ENCODE results near the gene NUP35. TPM values are rescaled to one million over a fixed set of nuclear protein-coding genes. Genes with fewer than 3 reads are reported as not detected.

Gene NUP35
- total and polyA plus RNA-seq, 2 experiments from 2014 or later, result 12.1 to 19.7 TPM

DNA sequence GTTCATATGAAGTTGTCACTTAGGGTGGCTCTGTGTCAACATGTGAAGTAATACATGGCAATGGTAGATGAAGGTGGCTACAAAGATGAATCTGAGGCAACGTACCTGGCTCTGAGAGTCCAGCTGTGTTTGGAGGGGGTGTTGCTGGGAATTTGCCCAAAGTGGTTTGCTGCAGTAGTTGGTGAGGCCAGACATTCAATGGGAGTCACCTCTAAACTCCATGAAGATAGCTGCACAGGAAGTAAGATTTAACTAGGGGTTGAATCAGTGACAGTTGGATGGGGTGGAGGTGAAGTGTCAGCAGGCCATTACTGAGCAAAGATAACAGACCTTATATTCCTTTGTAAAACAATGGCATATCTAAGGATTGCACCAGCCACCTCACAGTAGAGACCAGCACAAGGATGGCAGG lies 71.8 kb downstream of the NUP35 start:
- Histone ChIP-seq H3K36me3 (no peaks in the 10 kb centered on the region), H3K4me1 (ENCODE audit: low read depth) (peaks cover 6% of the 10 kb centered on the region), H3K4me3 (no peak overlapping the region), H3K27me3 (no peaks in the 10 kb centered on the region), H3K27ac (no peak overlapping the region), H3K9me3 (ENCODE audit: low read depth) (no peaks in the 10 kb centered on the region)
- TF ChIP-seq CTCF (IDR thresholded peaks at IDR 0.05; ENCODE audit: low read depth, low read length), result no peak
- no peak for DNase-seq (ENCODE audit: low read depth in 1 of 2, low spot score in 1 of 2)

GRCh38 chr2:183204397-183204796 lies 80.2 kb downstream of the NUP35 start:
- no peaks in the 10 kb centered on the region for H3K36me3 ChIP-seq
- H3K4me1 ChIP-seq (ENCODE audit: low read depth), result peaks cover 7% of the 10 kb centered on the region
- no peaks in the 10 kb centered on the region for H3K27me3 ChIP-seq
- no peak for TF ChIP-seq CTCF (IDR thresholded peaks at IDR 0.05; ENCODE audit: low read depth, low read length)
- no peak overlapping the region for H3K4me3 ChIP-seq
- no peaks in the 10 kb centered on the region for H3K9me3 ChIP-seq (ENCODE audit: low read depth)
- no peak overlapping the region for H3K27ac ChIP-seq
- no peak for DNase-seq (ENCODE audit: low read depth in 1 of 2, low spot score in 1 of 2)

- peaks cover 7% of the 10 kb centered on the region for H3K4me1 ChIP-seq (ENCODE audit: low read depth)
- H3K4me3 ChIP-seq, result no peak overlapping the region
- H3K27ac ChIP-seq, result peak overlapping the region; percentile 49
- H3K36me3 ChIP-seq, result no peaks in the 10 kb centered on the region
- TF ChIP-seq CTCF (IDR thresholded peaks at IDR 0.05; ENCODE audit: low read depth, low read length), result no peak
- DNase-seq (ENCODE audit: low read depth in 1 of 2, low spot score in 1 of 2), result peak; percentile 57 to 72
- no peaks in the 10 kb centered on the region for H3K27me3 ChIP-seq
- no peaks in the 10 kb centered on the region for H3K9me3 ChIP-seq (ENCODE audit: low read depth)
These were observed 82.9 kb downstream of the NUP35 start for GRCh38 chr2:183207110-183207509.

DNA sequence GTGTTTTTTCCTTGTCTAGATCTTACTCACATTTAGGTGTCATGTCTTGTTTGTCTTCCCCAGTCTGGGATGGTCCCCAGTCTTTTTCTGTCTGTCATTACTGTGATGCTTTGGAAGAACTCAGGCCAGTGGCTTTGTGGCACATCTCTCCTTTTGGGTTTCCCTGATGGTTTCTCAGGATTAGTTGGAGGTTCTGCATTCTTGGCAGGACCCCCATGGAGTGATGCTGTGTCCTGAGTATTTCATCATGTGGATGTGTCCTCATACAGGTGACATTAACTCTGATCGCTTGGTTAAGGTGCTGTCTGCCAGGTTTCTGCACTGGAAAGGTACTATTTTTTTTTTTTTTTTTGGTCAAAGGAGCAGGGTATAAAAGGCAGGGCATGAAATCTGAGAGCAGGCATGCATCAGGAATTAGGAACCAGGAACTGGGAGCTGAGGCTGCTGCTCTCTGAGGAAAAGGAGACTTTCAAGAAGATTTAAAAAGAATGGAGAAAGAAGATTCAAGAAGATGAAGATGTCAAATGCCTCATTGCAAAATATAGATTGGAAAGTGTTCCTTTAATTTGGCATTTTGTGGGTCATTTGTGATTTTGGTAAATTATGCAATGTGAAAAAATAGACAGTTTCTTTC lies 85.3 kb downstream of the NUP35 start:
- Histone ChIP-seq H3K9me3 (ENCODE audit: low read depth) (no peaks in the 10 kb centered on the region), H3K36me3 (no peaks in the 10 kb centered on the region), H3K27me3 (no peaks in the 10 kb centered on the region), H3K4me3 (no peak overlapping the region), H3K4me1 (ENCODE audit: low read depth) (peaks cover 7% of the 10 kb centered on the region), H3K27ac (no peak overlapping the region)
- DNase-seq (ENCODE audit: low read depth in 1 of 2, low spot score in 1 of 2), result no peak
- TF ChIP-seq CTCF (IDR thresholded peaks at IDR 0.05; ENCODE audit: low read depth, low read length), result no peak

Other genes with a start within 250 kb of the NUP35 start
- gene NCKAP1, start 86.0 kb upstream of the NUP35 start, total RNA-seq, result 90.4 and 91.4 TPM in 2 replicates
- 81.7 and 102 TPM in 2 replicates for gene NCKAP1, start 86.0 kb upstream of the NUP35 start, polyA plus RNA-seq
- gene DUSP19, start 45.7 kb upstream of the NUP35 start, total RNA-seq, result 1.7 and 2.0 TPM in 2 replicates
- gene DUSP19, start 45.7 kb upstream of the NUP35 start, polyA plus RNA-seq, result 2.7 and 3.7 TPM in 2 replicates